Measurements from ENCODE around the gene SLC30A1.
"Not testable (repeated sequence)": the region's sequence is repeated elsewhere in the genome, so short reads cannot be mapped to it uniquely, and the experiment has no call there.

Gene SLC30A1

GRCh38 chr1:211580303-211580687 lies 1.3 kb upstream of the SLC30A1 start:
- ATAC-seq, result no peak

- peak; percentile 48 to 50 for ATAC-seq
Observed at GRCh38 chr1:211579440-211580302, 710 bp upstream of the SLC30A1 start.

GRCh38 chr1:211577819-211578639 lies 932 bp downstream of the SLC30A1 start:
- peak; percentile 47 to 53 for ATAC-seq

- ATAC-seq, result no peak
Observed at GRCh38 chr1:211577277-211577818, 1.6 kb downstream of the SLC30A1 start.

GRCh38 chr1:211576717-211577116 lies 2.2 kb downstream of the SLC30A1 start:
- ATAC-seq, result no peak

DNA sequence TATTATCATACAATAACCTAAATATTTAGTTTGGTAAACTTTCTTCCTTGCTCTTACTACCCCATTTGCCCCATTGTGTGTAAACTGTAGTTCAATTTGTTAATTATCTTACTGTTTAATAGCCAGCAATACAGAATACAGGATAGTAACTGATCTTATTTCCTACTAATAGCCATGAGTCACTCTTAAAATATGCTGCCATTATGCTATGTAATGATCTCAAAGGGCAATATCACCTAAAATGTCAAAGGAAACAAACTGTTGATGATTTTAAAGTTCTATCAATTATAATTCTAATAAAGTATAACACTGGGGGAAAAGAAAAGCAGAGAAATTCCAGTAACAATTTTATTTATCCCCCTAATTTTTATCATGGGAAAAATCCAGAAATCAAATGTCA lies 4.3 kb downstream of the SLC30A1 start:
- no peak for ATAC-seq

DNA sequence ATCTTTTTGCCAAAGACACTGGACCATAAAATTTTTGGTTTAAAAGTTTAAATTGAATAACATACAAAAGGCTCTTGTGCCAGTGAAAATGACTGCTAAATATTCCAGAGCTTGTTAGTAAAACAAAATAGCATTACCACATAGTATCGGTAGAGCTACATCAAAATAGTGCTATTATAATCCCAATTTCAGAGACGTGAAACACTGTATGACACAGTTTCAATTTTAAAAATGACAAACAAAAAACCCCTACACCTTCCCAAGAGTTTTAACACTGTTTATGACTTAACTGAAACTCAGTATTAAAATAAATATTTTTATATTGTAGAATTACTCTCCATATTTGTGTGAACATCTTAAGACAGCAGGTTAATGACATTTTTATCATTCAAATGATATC lies 7.0 kb downstream of the SLC30A1 start:
- no peak for ATAC-seq

- ATAC-seq, result not testable (repeated sequence)
Observed at GRCh38 chr1:211570378-211570777, 8.6 kb downstream of the SLC30A1 start.

DNA sequence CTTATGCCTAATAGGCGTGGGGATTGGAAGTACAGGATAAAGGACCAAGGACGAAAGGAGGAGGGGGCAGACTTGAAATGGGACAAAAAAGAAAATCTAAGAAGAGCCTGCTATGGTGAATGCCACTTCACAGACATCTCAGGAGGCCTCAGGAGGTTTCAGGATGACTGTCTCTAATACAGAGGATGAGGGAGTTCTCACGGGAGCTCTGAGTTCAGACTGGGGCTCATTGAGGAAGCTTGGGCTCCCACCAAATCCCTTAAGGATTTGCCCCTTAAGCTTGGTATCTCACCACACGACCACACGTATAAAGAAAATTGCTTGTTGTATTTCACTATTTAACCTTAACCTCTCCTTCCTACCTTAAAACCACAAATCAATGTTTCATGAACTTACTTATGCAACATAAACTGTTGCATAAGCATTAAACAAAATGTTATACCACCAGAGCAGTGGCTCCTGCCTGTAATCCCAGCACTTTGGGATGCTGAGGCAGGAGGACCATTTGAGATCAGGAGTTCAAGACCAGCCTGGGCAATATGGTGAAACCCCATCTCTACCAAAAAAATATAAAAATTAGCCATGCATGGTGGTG lies 12.4 kb downstream of the SLC30A1 start:
- peak; percentile 46 to 63 for ATAC-seq

GRCh38 chr1:211564084-211564483 lies 14.9 kb downstream of the SLC30A1 start:
- no peak for ATAC-seq

GRCh38 chr1:211559222-211560010 lies 19.5 kb downstream of the SLC30A1 start:
- ATAC-seq, result no peak

- ATAC-seq, result no peak
Observed at GRCh38 chr1:211557894-211558625, 20.9 kb downstream of the SLC30A1 start.

GRCh38 chr1:211553549-211553948 lies 25.4 kb downstream of the SLC30A1 start:
- no peak for ATAC-seq

DNA sequence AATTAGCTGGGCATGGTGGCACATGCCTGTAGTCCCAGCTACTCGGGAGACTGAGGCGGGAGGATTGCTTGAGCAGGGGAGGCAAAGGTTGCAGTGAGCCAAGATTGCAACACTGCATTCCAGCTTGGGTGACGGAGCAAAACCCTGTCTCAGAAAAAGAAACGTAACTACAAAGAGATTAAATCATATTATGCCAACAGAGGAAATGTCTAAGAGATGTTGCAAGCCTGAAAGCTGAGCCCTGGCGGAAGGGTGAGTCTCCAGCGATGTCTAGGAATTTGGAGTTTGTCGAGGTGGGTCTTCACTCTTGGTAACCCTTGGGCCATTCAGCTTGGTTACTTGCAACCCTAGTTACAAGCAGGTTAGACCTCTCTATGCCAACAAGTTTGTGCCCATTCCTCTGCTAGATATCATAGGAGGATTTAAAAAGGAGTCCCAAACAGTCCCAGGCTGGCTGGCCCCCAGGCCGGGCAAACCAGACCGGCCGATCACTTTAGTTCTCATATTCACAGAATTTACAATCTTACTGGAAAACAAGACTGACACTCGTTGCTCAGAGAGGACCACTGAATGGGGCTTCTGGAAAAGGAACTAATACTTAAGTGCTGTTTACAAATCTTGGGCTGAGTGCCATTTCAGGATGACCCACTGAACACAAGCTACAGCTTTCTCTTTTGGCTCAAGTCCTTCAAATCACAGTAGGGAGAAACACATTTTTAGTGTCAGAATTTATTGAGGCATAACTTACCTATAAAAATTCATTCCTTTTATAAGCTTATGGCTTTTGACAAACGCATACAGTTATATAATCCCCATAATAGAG lies 27.1 kb downstream of the SLC30A1 start:
- no peak for ATAC-seq

DNA sequence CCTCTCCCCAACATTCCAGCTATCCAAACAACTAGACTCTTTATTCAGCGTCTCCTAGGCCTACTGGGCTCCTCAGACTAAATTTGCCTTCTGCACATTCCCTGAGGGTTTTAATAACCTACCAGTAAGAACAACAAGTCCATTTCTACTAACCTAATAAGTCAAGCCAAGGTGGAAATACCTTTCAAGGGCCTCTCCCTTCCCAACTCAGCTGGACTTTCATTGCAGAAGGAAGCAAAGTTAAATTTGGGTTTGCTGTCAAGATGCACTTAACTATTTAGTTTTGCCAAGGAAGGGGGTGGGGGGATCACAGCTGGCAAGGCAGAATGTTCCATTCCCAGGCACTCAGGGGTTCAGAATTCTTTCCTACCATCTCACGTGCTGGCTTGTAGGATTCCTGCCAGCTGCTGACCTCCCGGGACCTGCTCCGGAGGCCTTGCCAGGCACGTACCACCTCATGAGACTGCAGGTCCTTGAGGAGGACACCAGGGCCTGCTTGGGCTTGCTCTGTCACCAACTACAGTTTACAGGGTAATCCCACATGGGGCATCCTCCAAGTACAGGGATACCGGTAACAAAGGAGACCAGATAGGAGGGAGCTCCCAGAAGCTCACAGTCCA lies 29.8 kb downstream of the SLC30A1 start:
- ATAC-seq, result no peak

- peak; percentile 67 to 82 for ATAC-seq
Observed at GRCh38 chr1:211548321-211549091, 30.5 kb downstream of the SLC30A1 start.

- no peak for ATAC-seq
Observed at GRCh38 chr1:211547710-211548109, 31.3 kb downstream of the SLC30A1 start.

- ATAC-seq, result no peak
Observed at GRCh38 chr1:211546543-211546942, 32.4 kb downstream of the SLC30A1 start.

- no peak for ATAC-seq
Observed at GRCh38 chr1:211543025-211543424, 35.9 kb downstream of the SLC30A1 start.
